HCT116 (cell line): ENCODE results near the gene ADCY6. TPM values are rescaled to one million over a fixed set of nuclear protein-coding genes. Genes with fewer than 3 reads are reported as not detected.

Experiments
- ATAC-seq: fragments of 200-7000 bp; cut with Tn5 transposase; 2 replicates; pipeline ENCODE4 v1.9.1; 2020; ENCODE audit warnings: mild to moderate bottlenecking, moderate library complexity
- BruUV-seq: library from RNA; stranded (reverse); fragments of 400-500 nt; replicated peaks from 2 replicates; lab custom pipeline; 2021; lab: Mats Ljungman, UMichigan
- CTCF ChIA-PET: fragments of 300-600 bp; sonication (Branson Sonifier 250); formaldehyde crosslinking; loops from one replicate; lab custom pipeline; 2021; ENCODE audit warnings: antibody characterized with exemption; lab: Charles Lee
- POLR2A ChIA-PET: fragments of 300-600, 350-600 bp; sonication (Branson Sonifier 250); formaldehyde crosslinking; loops from one replicate; lab custom pipeline; 2021; ENCODE audit warnings: antibody characterized with exemption; lab: Charles Lee
- RAD21 ChIA-PET, 2 experiments: fragments of 300-600 bp; sonication (Branson Sonifier 250); formaldehyde crosslinking; loops; one replicate each; lab custom pipeline; 2023; ENCODE audit warnings: low total read pairs in 2 of 2; ENCODE audit not compliant: uncharacterized antibody in 2 of 2, unreplicated experiment in 2 of 2, low non-redundant PET in 1 of 2; lab: Charles Lee
- DNase-seq: peaks from one replicate; pipeline ENCODE4 v3.0.0-alpha.2; 2010; ENCODE audit warnings: low read depth, low spot score
- H2AFZ ChIP-seq: fragments of 200-600 bp; shearing (Covaris generic), sonication (generic); 2 replicates; pipeline ENCODE4 v1.6.1; 2017; ENCODE audit warnings: low read depth, mixed run types, mixed read lengths, antibody characterized with exemption, low read length; ENCODE audit not compliant: poor library complexity, severe bottlenecking
- H3K27ac ChIP-seq: 2 replicates; pipeline ENCODE4 v1.5.1; 2012; ENCODE audit warnings: low read depth, low read length
- H3K27me3 ChIP-seq: fragments of 200-600 bp; sonication (generic); 2 replicates; pipeline ENCODE4 v1.6.1; 2016; ENCODE audit warnings: mixed run types, low read length, mixed read lengths; ENCODE audit not compliant: insufficient read depth
- H3K36me3 ChIP-seq, 2 experiments: fragments of 200-500 bp in 1 of 2; fragments of 200-600 bp in 1 of 2; sonication (Bioruptor generic) in 1 of 2; sonication (generic) in 1 of 2; 2 replicates each; pipeline versions ENCODE4 v1.5.1 to v1.6.1; 2014 to 2016; ENCODE audit warnings: low read length in 2 of 2, inconsistent platforms in 1 of 2, mixed read lengths in 1 of 2, mixed run types in 1 of 2; ENCODE audit not compliant: insufficient read depth in 2 of 2, control insufficient read depth in 1 of 2
- H3K4me1 ChIP-seq, 2 experiments: fragments of 200-600 bp in 1 of 2; sonication (generic) in 1 of 2; 2 replicates each; pipeline versions ENCODE4 v1.5.1 to v1.6.1; 2012 to 2017; ENCODE audit warnings: low read length in 2 of 2, inconsistent platforms in 1 of 2, mild to moderate bottlenecking in 1 of 2, mixed read lengths in 1 of 2, mixed run types in 1 of 2, moderate library complexity in 1 of 2; ENCODE audit not compliant: insufficient read depth in 2 of 2, control insufficient read depth in 1 of 2
- H3K4me2 ChIP-seq: fragments of 200-600 bp; sonication (generic); 2 replicates; pipeline ENCODE4 v1.6.1; 2017; ENCODE audit warnings: mixed run types, low read length, mixed read lengths
- H3K4me3 ChIP-seq, 2 experiments: fragments of 200-600 bp in 1 of 2; sonication (generic) in 1 of 2; replicated peaks in 1 of 2; 2 replicates each; pipeline ENCODE4 v1.5.1; 2011 to 2016; ENCODE audit warnings: low read length in 2 of 2, control low read depth in 1 of 2, low read depth in 1 of 2, mild to moderate bottlenecking in 1 of 2, mixed read lengths in 1 of 2, mixed run types in 1 of 2
- H3K79me2 ChIP-seq: fragments of 200-600 bp; sonication (generic); 2 replicates; pipeline ENCODE4 v1.6.1; 2017; ENCODE audit warnings: mild to moderate bottlenecking, mixed run types, low read length, moderate library complexity, mixed read lengths; ENCODE audit not compliant: insufficient read depth
- H3K9ac ChIP-seq: fragments of 200-600 bp; sonication (generic); 2 replicates; pipeline ENCODE4 v1.6.1; 2016; ENCODE audit warnings: low read length, mixed read lengths
- H3K9me2 ChIP-seq: fragments of 200-600 bp; sonication (generic), shearing (Covaris generic); 2 replicates; pipeline ENCODE4 v1.6.1; 2017; ENCODE audit warnings: mixed run types, mild to moderate bottlenecking, moderate library complexity; ENCODE audit not compliant: insufficient read depth
- H3K9me3 ChIP-seq, 2 experiments: fragments of 200-500 bp in 1 of 2; fragments of 200-600 bp in 1 of 2; sonication (Bioruptor generic) in 1 of 2; sonication (generic) in 1 of 2; 2 replicates each; pipeline ENCODE4 v1.6.1; 2014 to 2017; ENCODE audit warnings: low read length in 2 of 2, mixed read lengths in 2 of 2, inconsistent platforms in 1 of 2, low read depth in 1 of 2, mild to moderate bottlenecking in 1 of 2, mixed run types in 1 of 2, moderate library complexity in 1 of 2; ENCODE audit not compliant: control insufficient read depth in 1 of 2, insufficient read depth in 1 of 2
- H4K20me1 ChIP-seq: fragments of 200-600 bp; sonication (generic), shearing (Covaris generic); 2 replicates; pipeline ENCODE4 v1.6.1; 2017; ENCODE audit warnings: mixed run types, mild to moderate bottlenecking, moderate library complexity; ENCODE audit not compliant: insufficient read depth
- CBX3 ChIP-seq: IDR thresholded peaks from 2 replicates; pipeline ENCODE4 v1.6.1; 2012; ENCODE audit warnings: low read depth
- CEBPB ChIP-seq: IDR thresholded peaks from 2 replicates; pipeline ENCODE4 v1.6.1; 2012; ENCODE audit warnings: low read depth
- CTCF ChIP-seq, 3 experiments: fragments of 200-600 bp in 1 of 3; sonication (generic) in 1 of 3; IDR thresholded peaks in 2 of 3; conservative IDR thresholded peaks in 1 of 3; 2 replicates each; pipeline ENCODE4 v1.5.1; 2012 to 2017; ENCODE audit warnings: low read depth in 2 of 3, low read length in 2 of 3, antibody characterized with exemption in 1 of 3, borderline replicate concordance in 1 of 3, control low read depth in 1 of 3, mild to moderate bottlenecking in 1 of 3, mixed read lengths in 1 of 3, mixed run types in 1 of 3, moderate library complexity in 1 of 3; ENCODE audit not compliant: insufficient read depth in 1 of 3
- EGR1 ChIP-seq: IDR thresholded peaks from 2 replicates; pipeline ENCODE4 v1.6.1; 2012; ENCODE audit warnings: low read depth
- ELF1 ChIP-seq: IDR thresholded peaks from 2 replicates; pipeline ENCODE4 v1.6.1; 2012; ENCODE audit warnings: low read depth, borderline replicate concordance
- EZH2 ChIP-seq: fragments of 200-600 bp; sonication (generic); IDR thresholded peaks from 2 replicates; pipeline ENCODE4 v1.6.1; 2017; ENCODE audit warnings: antibody characterized with exemption, mixed run types
- FOSL1 ChIP-seq: IDR thresholded peaks from 2 replicates; pipeline ENCODE4 v1.6.1; 2012; ENCODE audit warnings: low read depth
- MAX ChIP-seq: IDR thresholded peaks from 2 replicates; pipeline ENCODE4 v1.6.1; 2012
- POLR2A ChIP-seq: IDR thresholded peaks from 2 replicates; pipeline ENCODE4 v1.7.0; 2011; ENCODE audit warnings: borderline replicate concordance; ENCODE audit not compliant: insufficient read depth, insufficient read length; ENCODE audit errors: extremely low read depth
- RAD21 ChIP-seq: IDR thresholded peaks from 2 replicates; pipeline ENCODE4 v1.6.1; 2012; ENCODE audit warnings: low read depth, mild to moderate bottlenecking
- SIN3A ChIP-seq: IDR thresholded peaks from 2 replicates; pipeline ENCODE4 v1.6.1; 2012; ENCODE audit warnings: low read depth
- TCF7L2 ChIP-seq: IDR thresholded peaks from 2 replicates; pipeline ENCODE4 v1.7.0; 2011; ENCODE audit warnings: borderline replicate concordance, inconsistent platforms; ENCODE audit not compliant: insufficient read depth, insufficient read length; ENCODE audit errors: extremely low read depth
- YY1 ChIP-seq: IDR thresholded peaks from 2 replicates; pipeline ENCODE4 v1.6.1; 2011; ENCODE audit warnings: low read length, low read depth, moderate library complexity, mild to moderate bottlenecking; ENCODE audit not compliant: insufficient replicate concordance; ENCODE audit errors: extremely low read depth
- ZBTB33 ChIP-seq: IDR thresholded peaks from 2 replicates; pipeline ENCODE4 v1.6.1; 2011; ENCODE audit warnings: mild to moderate bottlenecking, low read length, moderate library complexity; ENCODE audit not compliant: insufficient replicate concordance; ENCODE audit errors: extremely low read depth
- ZFX ChIP-seq: fragments of 450-650 bp; IDR thresholded peaks from 2 replicates; pipeline ENCODE4 v1.6.1; 2017
- intact Hi-C: fragments of 100-400 bp; cut with micrococcal nuclease; formaldehyde crosslinking; loops from 2 replicates; pipeline ENCODE4 v1.10.0; 2022
- total RNA-seq: library from RNA; stranded (reverse); gene quantifications from one replicate; pipeline ENCODE4 v1.2.1, GENCODE V29; 2021; ENCODE audit not compliant: unreplicated experiment
- TF ChIP-seq, protein P1 (sequence below): IDR thresholded peaks from 2 replicates; pipeline ENCODE4 v1.6.1; 2012
- TF ChIP-seq, protein P2 (sequence below): IDR thresholded peaks from 2 replicates; pipeline ENCODE4 v1.6.1; 2012; ENCODE audit warnings: low read depth

The ADCY6 gene
- total RNA-seq, 1 experiment from 2014 or later, result 24.9 TPM

- Histone ChIP-seq H4K20me1 (no peaks in the 10 kb centered on the region), H3K4me2 (no peak overlapping the region), H3K9ac (no peak overlapping the region), H3K4me3 (no peak overlapping the region), H3K9me3 (no peaks in the 10 kb centered on the region), H2AFZ (no peak overlapping the region), H3K79me2 (no peaks in the 10 kb centered on the region), H3K27ac (no peak overlapping the region), H3K9me2 (no peaks in the 10 kb centered on the region), H3K27me3 (no peaks in the 10 kb centered on the region), H3K4me1 (peaks cover 18 to 41% of the 10 kb centered on the region in 2 experiments), H3K36me3 (no peaks in the 10 kb centered on the region)
- ChIA-PET CTCF (interaction anchor here (0.7 kb wide), 1 partner anchor 34 kb away, joined by 3 read pairs; no protein-coding TSS in a partner anchor), POLR2A (no interaction called here), RAD21 (no interaction called here)
- no TSS peak for BruUV-seq
- no peak for DNase-seq
- TF ChIP-seq, protein P1, sequence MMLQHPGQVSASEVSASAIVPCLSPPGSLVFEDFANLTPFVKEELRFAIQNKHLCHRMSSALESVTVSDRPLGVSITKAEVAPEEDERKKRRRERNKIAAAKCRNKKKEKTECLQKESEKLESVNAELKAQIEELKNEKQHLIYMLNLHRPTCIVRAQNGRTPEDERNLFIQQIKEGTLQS, result no peak
- TF ChIP-seq ELF1 (no peak), CEBPB (no peak), ZFX (no peak), ZBTB33 (no peak), FOSL1 (no peak), MAX (no peak), RAD21 (no peak), POLR2A (no peak), TCF7L2 (no peak), EGR1 (no peak), CTCF (IDR thresholded peaks at IDR 0.05 in 2 of 3, conservative IDR thresholded peaks at IDR 0.05 in 1 of 3; ENCODE audit: borderline replicate concordance in 1 of 3, insufficient read depth in 1 of 3, low read depth in 2 of 3, low read length in 2 of 3) (no peak), SIN3A (no peak), CBX3 (no peak), EZH2 (no peak), YY1 (no peak)
- TF ChIP-seq, protein P2, sequence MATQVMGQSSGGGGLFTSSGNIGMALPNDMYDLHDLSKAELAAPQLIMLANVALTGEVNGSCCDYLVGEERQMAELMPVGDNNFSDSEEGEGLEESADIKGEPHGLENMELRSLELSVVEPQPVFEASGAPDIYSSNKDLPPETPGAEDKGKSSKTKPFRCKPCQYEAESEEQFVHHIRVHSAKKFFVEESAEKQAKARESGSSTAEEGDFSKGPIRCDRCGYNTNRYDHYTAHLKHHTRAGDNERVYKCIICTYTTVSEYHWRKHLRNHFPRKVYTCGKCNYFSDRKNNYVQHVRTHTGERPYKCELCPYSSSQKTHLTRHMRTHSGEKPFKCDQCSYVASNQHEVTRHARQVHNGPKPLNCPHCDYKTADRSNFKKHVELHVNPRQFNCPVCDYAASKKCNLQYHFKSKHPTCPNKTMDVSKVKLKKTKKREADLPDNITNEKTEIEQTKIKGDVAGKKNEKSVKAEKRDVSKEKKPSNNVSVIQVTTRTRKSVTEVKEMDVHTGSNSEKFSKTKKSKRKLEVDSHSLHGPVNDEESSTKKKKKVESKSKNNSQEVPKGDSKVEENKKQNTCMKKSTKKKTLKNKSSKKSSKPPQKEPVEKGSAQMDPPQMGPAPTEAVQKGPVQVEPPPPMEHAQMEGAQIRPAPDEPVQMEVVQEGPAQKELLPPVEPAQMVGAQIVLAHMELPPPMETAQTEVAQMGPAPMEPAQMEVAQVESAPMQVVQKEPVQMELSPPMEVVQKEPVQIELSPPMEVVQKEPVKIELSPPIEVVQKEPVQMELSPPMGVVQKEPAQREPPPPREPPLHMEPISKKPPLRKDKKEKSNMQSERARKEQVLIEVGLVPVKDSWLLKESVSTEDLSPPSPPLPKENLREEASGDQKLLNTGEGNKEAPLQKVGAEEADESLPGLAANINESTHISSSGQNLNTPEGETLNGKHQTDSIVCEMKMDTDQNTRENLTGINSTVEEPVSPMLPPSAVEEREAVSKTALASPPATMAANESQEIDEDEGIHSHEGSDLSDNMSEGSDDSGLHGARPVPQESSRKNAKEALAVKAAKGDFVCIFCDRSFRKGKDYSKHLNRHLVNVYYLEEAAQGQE, result no peak
- intact Hi-C loops, result no loop called here
- no peak for ATAC-seq
Observed at GRCh38 chr12:48812389-48812788, 23.5 kb upstream of the ADCY6 start.
